ENCODE data around the gene FOSL1. TPM values are rescaled to one million over a fixed set of nuclear protein-coding genes. Genes with fewer than 3 reads are reported as not detected.
A peak's percentile ranks its signal among the peaks of the same experiment; 100 is the strongest.

FOSL1 gene
- total RNA-seq, 6 experiments from 2014 or later, result 0.35 to 1.2 (median 0.89) TPM; not detected in 2

- Histone ChIP-seq H3K9me3 (no peaks in the 10 kb centered on the region), H3K4me1 (no peaks in the 10 kb centered on the region), H3K27ac (no peak overlapping the region), H3K27me3 (no peaks in the 10 kb centered on the region), H3K4me3 (no peak overlapping the region), H3K36me3 (no peaks in the 10 kb centered on the region)
- 100% methylated on average over 4 of the region's 11 CpGs for WGBS (ENCODE audit: insufficient coverage, low coverage, low lambda C conversion rate, missing lambda C conversion rate)
- ATAC-seq (no peak), DNase-seq (no peak)
- TF ChIP-seq CTCF (IDR thresholded peaks at IDR 0.05), result no peak
- no peak for TF ChIP-seq POLR2A (IDR thresholded peaks at IDR 0.05)
- intact Hi-C loops (cut with DNase I), result no loop called here
These were observed 45.9 kb upstream of the FOSL1 start for GRCh38 chr11:65945941-65946558.

- DNase-seq (no peak), ATAC-seq (no peak)
- WGBS (ENCODE audit: insufficient coverage, low coverage, low lambda C conversion rate, missing lambda C conversion rate), result 82% methylated on average over 6 of the region's 13 CpGs
- no peaks in the 10 kb centered on the region for H3K9me3 ChIP-seq
- TF ChIP-seq CTCF (IDR thresholded peaks at IDR 0.05) (no peak), POLR2A (IDR thresholded peaks at IDR 0.05) (no peak)
- H3K36me3 ChIP-seq, result no peaks in the 10 kb centered on the region
- no peak within 1 kb of the TSS for H3K4me3 ChIP-seq
- H3K4me1 ChIP-seq, result no peaks in the 10 kb centered on the region
- intact Hi-C loops (cut with DNase I), result no loop called here
- H3K27ac ChIP-seq, result no peak within 1 kb of the TSS
- no peaks in the 10 kb centered on the region for H3K27me3 ChIP-seq
These were observed 45.3 kb upstream of the FOSL1 start, which contains the start of gene TSGA10IP for GRCh38 chr11:65945430-65945911. TSGA10IP (plus strand) TSS chr11:65945480; CDS start chr11:65945676, 196 bp downstream.

GRCh38 chr11:65944767-65945166 lies 44.6 kb upstream of the FOSL1 start:
- Histone ChIP-seq H3K27me3 (no peaks in the 10 kb centered on the region), H3K4me3 (no peak overlapping the region), H3K9me3 (no peaks in the 10 kb centered on the region), H3K4me1 (no peaks in the 10 kb centered on the region), H3K36me3 (no peaks in the 10 kb centered on the region), H3K27ac (no peak overlapping the region)
- ATAC-seq (peak in 2 of 4 donors; percentile 41 to 69), DNase-seq (no peak)
- intact Hi-C loops (cut with DNase I), result no loop called here
- no peak for TF ChIP-seq CTCF (IDR thresholded peaks at IDR 0.05)
- WGBS (ENCODE audit: insufficient coverage, low coverage, low lambda C conversion rate, missing lambda C conversion rate), result 39% methylated on average over 5 of the region's 8 CpGs

GRCh38 chr11:65944191-65944590 lies 44.0 kb upstream of the FOSL1 start:
- intact Hi-C loops (cut with DNase I), result no loop called here
- Histone ChIP-seq H3K4me3 (no peak overlapping the region), H3K36me3 (no peaks in the 10 kb centered on the region), H3K27ac (no peak overlapping the region), H3K27me3 (no peaks in the 10 kb centered on the region), H3K4me1 (no peaks in the 10 kb centered on the region), H3K9me3 (no peaks in the 10 kb centered on the region)
- DNase-seq, result no peak
- ATAC-seq, result no peak
- TF ChIP-seq CTCF (IDR thresholded peaks at IDR 0.05), result no peak
- no peak for TF ChIP-seq POLR2A (IDR thresholded peaks at IDR 0.05)
- WGBS (ENCODE audit: insufficient coverage, low coverage, low lambda C conversion rate, missing lambda C conversion rate), result 94% methylated on average over 8 of the region's 8 CpGs
